ENCODE data around the gene DNAJC17. TPM values are rescaled to one million over a fixed set of nuclear protein-coding genes. Genes with fewer than 3 reads are reported as not detected.
A peak's percentile ranks its signal among the peaks of the same experiment; 100 is the strongest.

The DNAJC17 gene
- total and polyA plus RNA-seq, 8 donors: 24.3 to 50.1 (median 42.1) TPM

DNA sequence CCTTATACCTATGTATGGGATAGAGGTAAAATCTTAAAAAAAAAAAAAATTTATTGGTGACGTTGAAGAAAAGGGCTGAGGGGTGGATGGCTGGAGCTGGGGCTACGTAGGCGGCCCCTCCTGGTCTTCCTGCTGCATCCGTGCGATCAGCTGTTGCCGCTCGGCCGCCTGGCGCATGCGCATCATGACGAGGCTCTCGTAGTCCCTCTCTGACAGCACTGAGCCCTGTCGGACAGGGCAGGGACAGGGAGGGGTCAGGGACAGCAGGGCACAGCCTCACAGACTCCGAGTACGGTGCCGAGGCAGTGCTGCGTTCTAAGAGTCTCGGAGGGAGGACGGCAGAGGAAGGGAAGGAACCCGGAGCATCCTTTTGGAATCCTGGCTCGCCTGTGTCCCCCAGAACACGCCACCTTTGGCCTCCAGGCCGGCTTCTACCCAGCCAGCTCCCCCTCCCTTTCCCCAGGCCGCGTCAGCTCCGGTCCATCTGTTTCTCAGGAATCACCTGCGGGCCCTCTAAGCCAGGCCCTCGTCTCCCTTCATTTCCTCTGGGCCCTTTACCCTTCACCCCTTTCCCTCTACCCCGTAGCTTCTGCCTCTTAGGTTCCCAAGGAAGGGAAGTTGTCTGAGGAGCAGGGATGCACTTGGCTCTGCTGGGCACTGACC, 39.3 kb downstream of the DNAJC17 start:
- H3K4me3 ChIP-seq: no peak overlapping the region
- TF ChIP-seq, protein P1, sequence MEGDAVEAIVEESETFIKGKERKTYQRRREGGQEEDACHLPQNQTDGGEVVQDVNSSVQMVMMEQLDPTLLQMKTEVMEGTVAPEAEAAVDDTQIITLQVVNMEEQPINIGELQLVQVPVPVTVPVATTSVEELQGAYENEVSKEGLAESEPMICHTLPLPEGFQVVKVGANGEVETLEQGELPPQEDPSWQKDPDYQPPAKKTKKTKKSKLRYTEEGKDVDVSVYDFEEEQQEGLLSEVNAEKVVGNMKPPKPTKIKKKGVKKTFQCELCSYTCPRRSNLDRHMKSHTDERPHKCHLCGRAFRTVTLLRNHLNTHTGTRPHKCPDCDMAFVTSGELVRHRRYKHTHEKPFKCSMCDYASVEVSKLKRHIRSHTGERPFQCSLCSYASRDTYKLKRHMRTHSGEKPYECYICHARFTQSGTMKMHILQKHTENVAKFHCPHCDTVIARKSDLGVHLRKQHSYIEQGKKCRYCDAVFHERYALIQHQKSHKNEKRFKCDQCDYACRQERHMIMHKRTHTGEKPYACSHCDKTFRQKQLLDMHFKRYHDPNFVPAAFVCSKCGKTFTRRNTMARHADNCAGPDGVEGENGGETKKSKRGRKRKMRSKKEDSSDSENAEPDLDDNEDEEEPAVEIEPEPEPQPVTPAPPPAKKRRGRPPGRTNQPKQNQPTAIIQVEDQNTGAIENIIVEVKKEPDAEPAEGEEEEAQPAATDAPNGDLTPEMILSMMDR (IDR thresholded peaks at IDR 0.05): no peak
- ATAC-seq (no peak), DNase-seq (no peak)
- H3K9me3 ChIP-seq: no peaks in the 10 kb centered on the region
- H3K36me3 ChIP-seq: peaks cover 0 to 51% of the 10 kb centered on the region in 2 donors
- no peaks in the 10 kb centered on the region for H3K27me3 ChIP-seq
- H3K27ac ChIP-seq: no peak overlapping the region
- H3K4me1 ChIP-seq: peaks cover 18 to 65% of the 10 kb centered on the region in 2 donors
- intact Hi-C loops (cut with DNase I): no loop called here

DNA sequence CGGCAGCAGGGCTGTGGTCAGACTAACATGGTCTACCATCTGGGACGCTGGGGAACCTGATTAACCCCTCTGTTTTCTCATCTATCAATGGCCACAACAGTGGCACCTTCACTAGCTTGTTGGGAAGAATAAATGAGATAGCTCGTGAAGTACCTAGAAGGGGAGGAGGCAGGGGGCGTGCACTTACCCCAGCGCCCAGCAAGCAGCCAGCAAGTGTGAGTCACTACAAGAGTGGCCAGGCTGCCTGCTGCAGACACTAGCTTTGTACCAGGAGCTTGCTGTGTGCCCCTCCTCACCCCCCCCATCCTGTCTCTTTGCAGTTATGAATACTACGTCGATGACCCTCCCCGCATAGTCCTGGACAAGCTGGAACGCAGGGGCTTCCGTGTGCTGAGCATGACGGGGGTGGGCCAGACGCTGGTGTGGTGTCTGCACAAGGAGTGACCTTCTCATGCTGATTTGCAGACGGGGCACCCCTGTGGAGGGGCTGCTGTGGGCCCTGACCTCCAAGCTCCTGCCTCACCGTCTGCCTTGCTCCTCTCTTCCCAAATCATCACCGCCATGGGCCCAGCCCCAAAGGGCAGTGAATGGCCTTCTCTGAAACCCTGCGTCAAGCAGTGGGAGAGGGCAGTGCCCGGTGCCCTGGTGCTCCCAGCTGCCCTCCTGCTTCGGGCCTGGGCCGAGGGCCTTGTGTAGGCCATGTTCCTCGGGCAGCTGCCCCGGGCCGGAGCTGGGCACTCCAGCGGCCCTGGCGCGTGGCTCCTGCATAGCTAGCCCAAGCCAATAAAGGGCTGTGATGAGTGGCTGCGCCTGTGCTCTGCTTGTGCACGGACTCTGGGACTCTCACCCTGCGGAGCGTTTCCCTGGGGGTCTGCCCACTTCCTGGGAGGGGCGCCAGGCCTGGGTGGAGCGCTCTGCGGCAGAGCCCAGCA, 40.1 kb downstream of the DNAJC17 start:
- no peak overlapping the region for H3K27ac ChIP-seq
- H3K4me3 ChIP-seq: no peak overlapping the region
- H3K36me3 ChIP-seq: peaks cover 0 to 43% of the 10 kb centered on the region in 2 donors
- TF ChIP-seq, protein P1 (IDR thresholded peaks at IDR 0.05): no peak
- H3K4me1 ChIP-seq: peaks cover 18 to 70% of the 10 kb centered on the region in 2 donors
- ATAC-seq (no peak), DNase-seq (no peak)
- H3K9me3 ChIP-seq: no peaks in the 10 kb centered on the region
- intact Hi-C loops (cut with DNase I): no loop called here
- H3K27me3 ChIP-seq: no peaks in the 10 kb centered on the region

DNA sequence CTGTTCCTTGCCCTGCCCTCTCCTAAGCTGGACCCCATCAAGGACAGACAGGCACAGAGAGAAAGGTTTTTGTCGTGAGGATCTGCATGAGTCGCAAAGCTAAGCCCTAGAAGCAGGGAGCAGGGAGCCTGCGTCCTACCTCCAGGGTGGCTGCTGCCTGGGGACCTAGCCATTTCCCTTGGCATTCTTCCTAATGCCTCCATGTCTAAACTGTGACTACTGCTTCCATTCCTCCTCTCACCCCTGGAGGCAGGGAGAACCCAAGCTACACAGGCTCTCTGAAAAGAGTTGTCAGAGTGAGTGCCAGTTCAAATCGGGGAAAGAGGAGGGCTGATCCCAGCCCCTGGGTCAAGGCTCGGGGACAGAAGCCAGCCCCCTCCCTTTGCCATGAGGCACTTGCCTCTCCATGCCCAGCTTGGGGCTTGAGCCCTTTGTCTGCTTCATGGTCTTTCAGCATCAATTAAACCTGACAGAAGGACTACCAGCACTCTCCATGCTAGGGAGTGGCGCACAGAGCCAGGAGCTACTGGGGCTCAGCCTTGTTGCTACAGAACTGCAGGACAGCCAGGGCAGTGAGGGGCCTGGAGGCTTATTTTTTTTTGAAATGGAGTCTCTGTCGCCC, 41.0 kb downstream of the DNAJC17 start:
- intact Hi-C loops (cut with DNase I): no loop called here
- TF ChIP-seq, protein P1 (IDR thresholded peaks at IDR 0.05): no peak

DNA sequence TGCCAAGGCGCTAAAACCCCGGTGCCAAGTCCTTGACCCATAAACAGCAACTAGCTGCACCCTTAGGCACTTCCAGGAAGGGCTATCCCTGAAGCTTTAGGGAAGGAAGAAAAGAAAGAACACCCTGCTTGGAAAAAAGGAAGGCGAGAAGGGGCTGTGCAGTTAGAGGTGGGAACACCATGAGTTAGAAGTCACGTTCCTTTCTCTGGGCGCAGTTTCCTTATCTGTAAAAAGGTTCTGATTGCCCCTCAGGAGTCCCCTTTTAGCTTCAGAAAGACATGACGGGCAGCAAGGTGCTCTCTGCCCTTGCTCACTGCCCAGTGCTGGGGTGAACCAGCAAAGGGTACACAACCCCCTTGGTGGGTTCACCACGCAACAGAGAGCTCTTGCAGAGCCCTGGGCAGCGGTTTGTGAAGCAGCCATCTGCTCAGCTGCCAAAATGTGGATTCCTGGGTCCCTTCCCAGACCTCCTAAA, 42.6 kb downstream of the DNAJC17 start:
- peak overlapping the region; percentile 44 to 61 for H3K4me3 ChIP-seq
- peak overlapping the region; percentile 70 to 77 for H3K27ac ChIP-seq
- TF ChIP-seq, protein P1 (IDR thresholded peaks at IDR 0.05): no peak
- peak; percentile 15 for ATAC-seq
- H3K9me3 ChIP-seq: no peaks in the 10 kb centered on the region
- intact Hi-C loops (cut with DNase I): no loop called here
- H3K36me3 ChIP-seq: peaks cover 0 to 21% of the 10 kb centered on the region in 2 donors
- H3K4me1 ChIP-seq: peaks cover 15 to 59% of the 10 kb centered on the region in 2 donors
- no peaks in the 10 kb centered on the region for H3K27me3 ChIP-seq
- no peak for DNase-seq

More for the DNA sequence above, 41.0 kb downstream of the DNAJC17 start:
- DNase-seq (no peak), ATAC-seq (no peak)
- Histone ChIP-seq H3K27ac (no peak overlapping the region), H3K4me1 (peaks cover 18 to 70% of the 10 kb centered on the region in 2 donors), H3K9me3 (no peaks in the 10 kb centered on the region), H3K4me3 (no peak overlapping the region), H3K27me3 (no peaks in the 10 kb centered on the region), H3K36me3 (peaks cover 0 to 34% of the 10 kb centered on the region in 2 donors)
